NCI-H1105 (cell line): ENCODE results near the gene MINAR1.

Experiments used
- DNase-seq: peaks from one replicate; lab custom pipeline; 2025; lab: John Stamatoyannopoulos, UW

MINAR1 gene

DNA sequence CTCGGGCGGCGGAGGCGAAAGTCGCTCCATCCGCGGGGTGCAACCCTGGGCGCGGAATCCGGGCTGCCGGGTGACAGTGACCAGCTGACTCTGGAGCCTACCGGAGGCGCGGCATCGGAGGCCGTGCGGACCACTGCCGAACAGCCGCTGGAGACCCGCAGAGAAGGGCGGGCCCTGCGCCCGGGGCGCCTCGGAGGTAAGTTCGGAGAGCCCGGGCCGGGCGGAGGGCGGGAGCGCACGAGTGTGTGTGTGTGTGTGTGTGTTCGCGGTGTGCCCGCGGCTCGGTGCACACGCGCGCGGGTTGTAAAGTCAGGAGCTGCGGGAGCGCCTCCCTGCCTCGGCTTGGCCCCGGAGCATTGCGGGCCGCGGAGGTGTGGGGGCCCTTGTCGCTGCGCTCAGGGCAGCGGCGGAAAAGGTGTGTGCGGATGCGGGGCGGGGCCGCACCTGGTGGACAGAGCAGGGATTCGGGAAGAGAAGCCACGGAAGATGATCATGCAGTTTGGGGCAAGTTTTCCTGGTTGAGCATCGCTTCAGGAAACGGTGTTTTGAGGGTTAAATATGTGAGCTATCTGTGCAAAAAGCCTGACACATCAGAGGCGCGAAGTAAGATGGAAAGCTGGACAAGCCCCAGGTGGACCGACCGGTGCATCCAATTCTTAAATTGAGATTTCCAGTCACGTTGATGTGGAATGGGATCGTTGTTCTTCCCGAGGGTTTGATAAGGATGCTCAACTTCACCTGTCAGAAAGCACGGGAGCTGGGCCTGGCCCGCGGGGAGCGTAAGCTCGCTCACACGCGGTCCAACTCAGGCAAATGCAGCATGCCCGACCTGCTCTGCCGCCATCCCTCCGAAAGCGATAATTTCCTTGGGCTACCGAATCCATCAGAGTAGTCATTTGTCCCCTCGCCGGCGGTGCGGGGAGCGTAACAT, 474 bp downstream of the MINAR1 start:
- DNase-seq = no peak

DNA sequence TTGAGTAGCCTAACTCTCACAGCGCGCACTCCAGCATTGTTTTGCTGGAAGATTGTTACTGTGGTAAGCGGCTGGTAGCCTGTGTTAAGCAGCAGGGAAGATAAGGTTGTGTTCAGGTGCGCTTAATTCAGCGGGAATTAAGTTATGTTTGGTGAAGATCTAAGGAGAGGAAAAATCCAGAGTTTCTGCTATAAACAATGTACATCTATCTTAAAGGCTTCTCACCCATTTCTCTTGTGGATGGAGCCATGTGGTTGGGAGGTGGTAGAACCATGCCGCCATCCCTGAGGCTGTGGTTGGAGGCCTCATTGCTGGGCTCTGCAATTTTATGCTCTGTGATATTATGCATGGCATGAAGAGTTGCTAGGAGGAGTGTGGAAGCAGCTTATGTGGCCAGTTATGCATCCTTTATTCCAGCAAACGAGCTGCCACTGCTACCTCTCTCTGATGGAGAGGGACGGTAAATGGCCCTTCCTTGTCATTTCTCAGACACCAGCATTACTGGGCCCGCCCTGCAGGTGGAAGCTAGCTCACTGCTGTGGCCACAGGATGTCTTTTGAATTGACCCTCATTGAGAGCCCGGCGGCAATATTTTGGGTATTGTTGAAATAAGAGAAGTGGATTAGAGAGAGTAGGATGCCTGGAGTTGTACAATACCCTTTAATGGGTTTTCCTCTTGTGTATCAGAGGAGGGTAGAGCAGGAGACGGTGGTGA, 1.3 kb downstream of the MINAR1 start:
- DNase-seq = no peak

DNA sequence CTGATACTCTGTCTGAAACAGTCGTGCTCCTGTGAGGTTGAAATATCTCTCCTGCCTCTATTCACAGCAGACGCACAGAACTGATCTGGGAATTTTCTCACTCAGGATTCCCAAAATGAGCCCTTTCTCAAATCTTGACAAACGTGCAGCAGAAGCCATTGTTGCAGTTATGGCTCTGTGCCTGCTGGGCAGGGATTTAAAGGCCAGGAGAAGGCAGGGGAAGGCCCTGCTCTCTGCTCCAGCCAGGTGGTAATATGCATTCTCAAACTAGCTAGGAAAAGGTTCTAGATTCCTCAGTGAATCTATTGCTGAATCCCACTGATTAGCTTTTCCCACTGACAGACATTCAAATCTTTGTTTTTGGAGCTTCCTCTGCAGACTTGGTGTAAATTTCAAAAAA, 2.2 kb downstream of the MINAR1 start:
- DNase-seq = no peak

DNA sequence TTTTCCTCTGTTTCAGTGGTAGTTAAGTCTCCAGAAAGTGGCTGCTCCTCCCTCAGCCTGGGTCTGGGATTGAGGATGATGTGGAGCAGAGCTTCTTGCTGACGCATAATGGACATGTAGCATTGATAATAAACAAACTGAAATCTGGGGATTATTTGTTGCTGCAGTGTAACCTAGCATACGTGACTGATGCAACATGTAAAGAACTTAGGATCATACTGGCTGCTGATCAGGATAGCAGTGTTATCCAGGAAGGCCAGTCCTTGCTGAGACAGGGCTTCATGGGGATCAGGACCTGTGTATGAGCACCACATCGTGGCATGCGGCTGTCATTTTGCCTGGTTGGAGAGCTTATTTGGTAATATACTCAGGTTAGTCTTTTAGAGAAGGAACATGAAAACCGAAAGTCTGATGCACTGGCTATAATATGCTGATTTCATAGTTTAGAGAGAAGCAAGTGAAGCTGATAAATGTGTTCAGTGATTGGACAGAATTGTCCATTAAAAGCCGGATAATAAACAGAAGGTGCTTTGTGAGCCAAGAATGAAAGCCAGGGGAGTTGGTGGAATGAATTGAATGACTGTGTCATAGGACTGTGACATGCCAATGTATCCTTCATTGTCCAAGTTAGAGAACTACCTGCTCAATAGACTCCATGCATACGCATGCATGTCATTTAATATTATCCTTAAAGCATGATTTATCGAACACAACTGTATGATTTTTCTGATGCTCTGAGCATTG, 4.1 kb downstream of the MINAR1 start:
- no peak for DNase-seq

DNA sequence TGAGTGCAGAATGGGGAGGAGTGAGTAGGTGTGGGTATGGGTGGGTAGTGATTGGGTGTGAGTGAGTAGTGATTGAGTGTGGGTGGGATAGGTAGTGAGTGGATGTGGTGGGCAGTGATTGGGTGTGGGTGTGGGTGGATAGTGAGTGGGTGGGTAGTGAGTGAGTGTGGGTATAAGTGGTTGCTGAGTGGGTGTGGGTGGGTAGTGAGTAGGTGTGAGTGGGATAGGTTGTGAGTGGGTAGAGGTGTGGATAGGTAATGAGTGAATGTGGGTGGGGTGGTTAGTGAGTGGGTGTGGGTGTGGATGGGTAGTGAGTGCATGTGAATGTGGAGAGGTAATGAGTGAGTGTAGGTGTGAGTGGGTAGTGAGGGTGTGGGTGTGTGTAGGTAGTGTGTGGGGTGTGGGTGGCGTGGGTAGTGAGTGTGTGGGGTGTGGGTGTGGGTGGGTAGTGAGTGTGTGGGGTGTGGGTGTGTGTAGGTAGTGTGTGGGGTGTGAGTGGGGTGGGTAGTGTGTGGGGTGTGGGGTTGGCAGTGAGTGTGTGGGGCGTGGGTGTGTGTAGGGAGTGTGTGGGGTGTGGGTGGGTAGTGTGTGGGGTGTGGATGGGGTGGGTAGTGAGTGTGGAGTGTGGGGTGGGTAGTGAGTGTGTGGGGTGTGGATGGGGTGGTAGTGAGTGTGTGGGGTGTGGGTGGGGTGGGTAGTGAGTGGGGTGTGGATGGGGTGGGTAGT, 5.3 kb downstream of the MINAR1 start:
- DNase-seq = no peak

DNA sequence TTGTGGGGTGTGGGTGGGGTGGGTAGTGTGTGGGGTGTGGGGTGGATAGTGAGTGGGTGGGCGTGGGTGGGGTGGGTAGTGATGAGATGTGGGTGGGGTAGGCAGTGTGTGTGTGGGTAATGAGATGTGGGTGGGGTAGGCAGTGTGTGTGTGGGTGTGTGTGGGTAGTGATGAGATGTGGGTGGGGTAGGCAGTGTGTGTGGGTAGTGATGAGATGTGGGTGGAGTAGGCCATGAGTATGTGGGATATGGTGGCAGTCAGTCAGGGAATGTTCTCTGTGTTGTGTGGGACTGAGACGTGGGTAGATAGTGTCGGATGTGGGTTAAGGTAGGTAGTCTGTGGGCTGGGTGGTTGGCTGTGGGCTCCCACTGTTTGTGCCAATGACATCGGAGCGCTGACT, 7.1 kb downstream of the MINAR1 start:
- no peak for DNase-seq

DNA sequence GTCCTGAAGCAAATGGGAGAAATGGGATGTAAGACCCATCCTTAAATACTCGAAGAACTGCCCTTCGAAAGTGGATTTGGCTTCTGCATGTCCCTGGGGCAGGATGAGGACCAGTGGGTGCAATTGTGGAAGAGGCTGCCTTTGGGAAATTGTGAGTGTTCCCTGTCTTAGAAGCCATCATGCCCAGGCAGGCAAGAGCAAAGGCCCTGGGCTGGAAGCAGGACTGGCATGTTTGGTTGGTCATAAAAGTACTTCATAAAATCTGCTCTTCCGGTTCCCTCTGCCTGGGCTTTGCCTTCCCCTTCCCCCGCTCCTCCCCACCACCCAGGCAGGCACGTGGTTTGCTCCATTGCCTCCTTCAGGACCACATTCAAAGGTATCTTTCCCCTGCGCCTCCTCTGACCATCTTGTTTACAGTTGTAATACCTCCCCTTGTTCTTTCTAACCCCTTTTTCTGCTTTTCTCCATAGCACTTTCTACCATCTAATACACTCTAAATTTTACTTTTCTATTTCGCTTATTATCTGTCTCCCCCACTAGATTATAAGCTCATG, 8.3 kb downstream of the MINAR1 start:
- DNase-seq = no peak

DNA sequence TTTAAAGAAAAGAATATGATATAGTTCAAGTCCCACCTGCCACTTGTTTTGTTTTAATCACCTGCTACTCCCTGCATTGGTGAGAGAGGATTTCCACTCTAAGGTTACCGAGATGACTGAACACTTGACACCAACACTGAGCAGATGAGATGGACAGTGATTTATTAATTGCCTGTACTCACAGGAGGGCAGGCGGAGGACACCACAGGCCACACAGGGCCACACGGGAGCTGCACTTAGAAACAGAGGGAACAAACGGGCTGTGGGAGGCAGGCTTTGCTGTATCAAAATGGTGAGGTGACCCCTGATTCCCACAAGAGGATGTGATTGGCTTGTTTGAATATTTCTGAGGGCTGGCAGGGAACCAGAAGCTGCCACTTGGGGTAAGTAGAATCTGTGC, 10.8 kb downstream of the MINAR1 start:
- no peak for DNase-seq

DNA sequence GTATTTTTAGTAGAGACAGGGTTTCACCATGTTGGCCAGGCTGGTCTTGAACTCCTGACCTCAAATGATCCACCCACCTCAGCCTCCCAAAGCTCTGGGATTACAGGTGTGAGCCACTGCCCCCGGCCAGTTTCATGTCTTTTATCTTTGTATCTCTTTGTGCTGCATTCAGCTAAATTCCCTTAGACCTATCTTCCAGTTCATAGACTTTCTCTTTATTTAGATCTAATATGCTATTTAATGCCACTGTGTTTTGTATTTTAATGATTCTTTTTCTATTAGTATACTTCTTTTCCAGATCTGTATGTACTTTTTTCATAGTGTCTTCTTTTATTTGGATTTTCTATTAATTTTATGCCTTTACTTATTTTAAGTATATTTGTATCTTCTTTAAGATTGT, 14.9 kb downstream of the MINAR1 start:
- DNase-seq = no peak

DNA sequence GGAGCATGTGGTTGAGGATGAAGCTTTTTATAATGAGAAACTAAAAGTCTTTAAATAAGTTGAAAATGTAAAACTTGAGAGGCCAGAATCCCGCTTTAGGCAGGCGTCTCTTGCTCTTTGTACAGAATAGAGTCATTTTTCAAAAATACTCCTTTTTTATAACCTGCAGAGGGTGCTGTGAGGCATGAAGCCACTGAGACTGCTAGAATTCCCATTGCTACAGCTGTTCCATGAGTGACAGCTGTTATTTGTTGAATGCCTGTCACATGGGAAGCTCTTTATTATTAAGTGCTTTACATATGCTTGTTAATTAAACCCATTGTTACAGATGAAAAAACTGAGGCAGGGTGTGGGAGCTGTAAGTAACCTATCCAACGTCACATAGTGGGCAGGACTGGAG, 18.5 kb downstream of the MINAR1 start:
- DNase-seq = no peak

DNA sequence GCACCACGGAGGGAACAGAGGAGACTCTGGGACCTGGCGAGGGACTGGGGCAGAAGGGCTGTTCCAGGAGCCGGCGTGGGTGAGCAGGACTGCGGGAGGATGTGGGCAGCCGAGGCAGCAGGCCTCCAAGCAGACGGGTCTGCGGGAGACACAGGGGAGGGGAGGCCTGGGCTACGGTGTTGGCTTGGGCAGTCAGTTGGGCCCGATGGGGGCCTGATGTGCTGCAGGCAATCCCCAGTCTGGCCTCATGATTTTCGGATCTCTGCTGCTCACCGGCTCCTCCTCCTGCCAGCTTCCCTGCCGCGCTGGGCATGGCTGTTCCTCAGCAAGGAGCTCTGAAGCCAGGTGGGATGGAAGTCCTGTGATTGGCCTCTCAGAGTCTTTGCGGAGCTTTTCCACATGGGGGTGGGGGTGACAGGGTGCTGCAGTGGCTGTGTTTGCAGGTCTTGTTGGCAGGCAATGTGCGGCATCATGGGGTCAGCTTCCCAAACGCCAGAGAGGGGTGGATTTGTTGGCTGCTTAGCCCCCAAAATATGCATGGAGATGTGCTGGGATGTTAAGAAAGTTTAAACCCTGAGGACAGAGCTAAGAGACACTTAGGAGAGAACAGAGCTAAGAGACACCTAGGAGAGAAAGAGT, 19.3 kb downstream of the MINAR1 start:
- DNase-seq = no peak

DNA sequence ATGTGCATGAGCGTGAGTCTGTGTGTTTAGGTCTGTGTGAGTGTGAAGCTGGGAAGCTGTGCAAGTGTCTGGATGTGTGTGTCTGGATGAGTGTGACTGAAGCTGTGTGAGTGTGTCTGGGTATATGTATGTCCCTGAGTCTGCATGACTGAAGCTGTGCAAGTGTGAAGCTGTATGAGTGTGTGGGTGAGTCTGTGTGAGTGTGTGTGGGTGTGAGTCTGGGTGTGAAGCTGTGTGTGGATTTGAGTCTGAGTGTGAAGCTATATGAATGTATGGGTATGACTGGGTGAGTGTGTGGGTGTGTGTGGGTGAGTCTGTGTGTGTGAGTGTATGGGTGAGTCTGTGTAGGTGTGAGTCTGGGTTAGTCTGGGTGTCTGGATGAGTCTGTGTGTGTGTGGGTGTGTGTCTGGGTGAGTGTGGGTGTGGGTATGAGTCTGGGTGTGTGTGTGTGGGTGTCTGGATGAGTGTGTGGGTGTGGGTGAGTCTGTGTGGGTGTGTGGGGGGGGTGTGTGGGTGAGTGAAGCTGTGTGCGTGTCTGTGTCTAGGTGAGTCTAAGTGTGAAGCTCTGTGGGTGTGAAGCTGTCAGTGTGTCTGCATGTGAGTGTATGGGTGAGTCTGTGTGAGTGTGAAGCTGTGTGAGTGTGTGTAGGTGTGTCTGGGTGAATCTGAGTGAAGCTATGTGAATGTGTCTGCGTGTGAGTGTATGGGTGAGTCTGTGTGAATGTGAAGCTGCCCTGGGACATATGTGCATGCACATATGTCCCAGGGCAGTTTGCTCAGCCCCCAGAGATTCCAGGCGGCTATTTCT, 20.3 kb downstream of the MINAR1 start:
- DNase-seq = no peak

DNA sequence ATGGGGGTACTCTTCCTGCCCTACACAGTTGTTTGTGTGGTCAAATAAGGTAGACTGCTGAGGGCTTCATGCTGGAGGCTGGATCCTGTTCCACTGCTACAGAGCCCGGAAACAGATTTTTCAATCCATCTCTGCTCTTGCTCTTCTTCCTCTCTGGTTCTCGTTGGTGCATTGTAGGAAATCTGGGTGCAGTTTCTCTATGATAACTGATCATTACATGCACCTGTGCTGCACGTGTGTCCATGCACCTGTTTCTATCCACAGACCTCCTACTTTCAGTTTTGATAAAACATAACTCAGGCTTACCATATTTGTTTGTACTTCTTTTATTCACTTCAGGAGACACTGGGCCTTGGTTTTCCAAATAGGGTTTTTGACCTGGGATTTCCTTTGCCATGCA, 21.3 kb downstream of the MINAR1 start:
- DNase-seq = no peak

DNA sequence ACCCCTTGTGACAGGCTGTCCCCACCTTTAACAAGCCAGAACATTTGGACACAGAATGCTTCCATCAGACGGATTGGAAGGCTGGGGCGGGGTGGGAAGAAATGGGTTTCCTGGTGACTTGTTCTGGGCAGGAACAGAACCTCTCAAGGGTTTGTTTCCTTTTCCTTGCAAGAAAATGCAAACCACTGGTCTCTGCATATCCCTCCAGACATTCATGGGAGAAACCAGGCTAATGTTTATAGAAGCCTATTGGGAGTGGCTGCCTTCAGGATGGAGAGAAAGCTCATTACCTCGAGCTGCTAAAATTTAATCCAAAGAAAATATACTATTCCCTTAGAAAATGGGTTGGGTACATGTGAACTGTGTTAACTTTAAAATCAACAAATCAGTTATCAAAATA, 21.9 kb downstream of the MINAR1 start:
- DNase-seq = no peak

DNA sequence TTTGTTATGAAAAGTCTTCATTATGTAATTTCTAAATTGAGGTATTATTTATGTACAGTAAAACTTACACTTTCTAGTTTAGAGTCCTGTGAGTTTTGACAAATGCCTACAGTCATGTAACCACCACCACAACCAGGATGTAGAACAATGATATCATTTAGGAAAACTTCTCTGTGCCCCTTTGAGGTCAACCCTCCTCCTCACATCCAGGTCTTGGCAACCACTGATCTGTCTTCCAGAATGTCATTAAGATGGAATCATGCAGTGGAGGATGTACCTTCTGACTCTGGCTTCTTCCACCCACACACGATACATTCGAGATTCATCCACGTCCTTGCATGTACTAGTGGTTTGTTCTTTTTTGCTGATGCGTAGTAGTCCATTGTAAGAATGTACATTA, 23.2 kb downstream of the MINAR1 start:
- DNase-seq = no peak

DNA sequence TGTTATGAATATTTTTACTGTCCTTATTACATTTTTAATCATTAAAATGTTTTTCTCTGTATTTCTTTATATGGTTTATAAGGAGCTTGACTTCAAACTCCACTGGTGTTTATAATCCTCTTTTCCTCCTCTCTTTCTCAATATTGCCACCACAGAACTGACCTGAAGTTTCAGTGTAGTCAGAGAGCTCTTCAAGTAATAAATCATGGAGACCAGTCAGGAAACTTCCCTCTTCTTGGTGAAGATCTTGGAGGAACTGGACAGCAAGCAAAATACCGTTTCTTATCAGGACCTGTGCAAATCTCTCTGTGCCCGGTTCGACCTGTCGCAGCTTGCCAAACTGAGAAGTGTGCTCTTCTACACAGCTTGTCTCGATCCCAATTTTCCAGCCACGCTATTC, 23.8 kb downstream of the MINAR1 start:
- DNase-seq = no peak

DNA sequence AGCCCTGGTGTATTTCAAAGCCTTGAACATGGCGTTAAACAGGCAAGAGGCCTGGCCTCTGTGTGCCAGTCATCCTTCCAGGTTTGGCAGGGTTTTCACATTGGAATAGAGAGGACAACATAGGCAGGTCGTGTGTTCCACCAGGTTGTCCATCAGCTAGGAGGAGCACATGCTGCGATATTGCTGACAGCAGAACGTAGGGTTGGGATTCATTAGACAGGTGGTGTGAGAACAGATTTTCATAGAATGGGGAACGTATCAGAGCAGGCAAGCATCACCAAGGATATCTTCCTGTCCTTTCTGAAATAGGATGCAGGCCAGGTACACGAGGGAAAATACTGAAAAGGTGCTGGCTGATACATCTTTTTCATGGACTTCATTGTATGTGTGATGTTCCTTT, 26.4 kb downstream of the MINAR1 start:
- DNase-seq = no peak

DNA sequence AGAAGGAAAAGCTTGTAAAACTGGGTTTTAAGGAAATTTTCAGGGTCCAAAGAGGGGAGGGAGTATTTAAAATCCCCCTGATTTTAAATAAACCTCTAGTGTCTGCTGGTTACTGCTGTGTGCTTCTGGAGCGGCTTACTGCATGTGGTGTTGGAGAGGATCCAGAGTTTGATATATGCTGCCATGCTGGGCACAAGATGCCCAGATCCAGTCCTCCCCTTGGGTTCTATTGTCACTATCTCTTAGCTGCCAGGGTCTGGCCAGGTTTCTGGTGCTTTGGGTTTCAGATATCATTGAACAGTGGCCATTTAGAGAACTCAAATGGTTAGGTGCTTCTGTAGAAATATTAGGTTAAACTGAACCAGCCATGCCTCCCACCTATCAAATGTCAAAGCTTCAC, 27.5 kb downstream of the MINAR1 start:
- no peak for DNase-seq

DNA sequence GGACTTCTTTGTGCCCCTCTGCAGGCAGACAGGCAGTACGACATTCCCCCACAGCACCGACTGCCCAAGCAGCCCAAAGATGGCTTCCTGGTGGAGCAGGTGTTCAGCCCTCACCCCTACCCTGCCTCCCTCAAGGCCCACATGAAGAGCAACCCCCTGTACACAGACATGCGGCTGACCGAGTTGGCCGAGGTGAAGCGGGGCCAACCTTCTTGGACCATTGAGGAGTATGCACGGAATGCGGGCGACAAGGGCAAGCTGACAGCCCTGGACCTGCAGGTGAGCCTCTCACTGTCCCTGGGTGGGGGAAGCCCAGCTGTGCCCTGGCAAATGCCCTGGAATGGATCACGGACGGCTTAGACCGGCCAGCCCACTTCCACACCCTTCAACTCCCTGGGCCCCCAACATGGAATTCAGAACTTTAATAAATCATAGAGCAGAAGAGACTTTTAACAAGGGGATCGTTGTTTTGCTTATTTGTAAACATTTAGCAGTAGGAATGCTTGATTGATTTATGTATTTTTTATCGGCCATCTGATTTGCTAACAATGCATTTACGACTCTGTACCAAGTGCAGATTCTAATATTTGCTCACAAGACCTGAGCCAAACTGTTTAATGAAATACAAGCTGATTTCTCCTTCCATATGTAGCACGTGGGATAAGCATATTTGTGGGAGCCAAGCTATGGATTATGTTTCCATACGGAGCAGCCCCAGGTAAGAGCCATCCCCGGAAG, 31.1 kb downstream of the MINAR1 start:
- DNase-seq = no peak

DNA sequence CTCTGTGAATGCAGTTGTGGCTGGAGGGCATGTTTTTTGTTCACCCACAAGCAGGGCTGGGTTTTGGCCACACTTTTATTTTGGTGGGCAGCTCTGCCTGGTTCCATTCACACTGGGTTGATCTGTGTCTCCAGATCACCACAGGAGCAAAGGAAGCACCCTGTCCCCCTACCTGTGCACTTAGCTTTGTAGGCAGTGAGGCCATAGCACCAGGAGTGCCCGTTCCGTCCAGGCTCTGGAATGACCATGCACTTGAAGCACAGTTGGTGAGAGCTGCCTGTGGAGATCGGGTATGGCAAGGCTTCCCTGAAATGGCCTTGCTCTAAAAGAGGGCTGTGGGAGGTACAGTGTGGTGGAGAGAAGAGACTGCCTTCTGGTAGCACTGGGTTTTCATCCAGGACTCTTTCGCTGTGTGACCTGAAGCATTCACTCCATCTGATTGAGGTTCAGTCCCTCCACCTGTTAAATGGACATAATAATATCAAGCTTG, 31.7 kb downstream of the MINAR1 start:
- no peak for DNase-seq
